Natural killer cell (primary cell): ENCODE data around the gene TUG1. TPM values are rescaled to one million over a fixed set of nuclear protein-coding genes. Genes with fewer than 3 reads are reported as not detected.

Experiments used
- ATAC-seq, 3 donors: fragments of 150-1000 bp in 2 of 3; fragments of 200-7000 bp in 1 of 3; cut with Tn5 transposase; 1 replicate in 1 of 3; 2 replicates in 2 of 3; pipeline ENCODE4 v1.10.0; 2021; ENCODE audit warnings: mild to moderate bottlenecking in 2 of 3, moderate library complexity in 2 of 3
- DNase-seq, 2 donors: peaks; one replicate each; pipeline versions ENCODE4 v3.0.0 to v3.0.0-alpha.2; 2013 to 2021; ENCODE audit warnings: mixed read lengths in 1 of 2
- H3K27ac ChIP-seq: one replicate; pipeline ENCODE4 v1.5.1; 2013; ENCODE audit warnings: mild to moderate bottlenecking, low read length
- H3K27me3 ChIP-seq: one replicate; pipeline ENCODE4 v1.6.1; 2013; ENCODE audit warnings: low read length; ENCODE audit not compliant: control insufficient read depth, insufficient read depth
- H3K36me3 ChIP-seq: one replicate; pipeline ENCODE4 v1.6.1; 2013; ENCODE audit warnings: low read length; ENCODE audit not compliant: control insufficient read depth, insufficient read depth
- H3K4me1 ChIP-seq: one replicate; pipeline ENCODE4 v1.6.1; 2013; ENCODE audit warnings: low read length; ENCODE audit not compliant: control insufficient read depth, insufficient read depth
- H3K4me3 ChIP-seq: one replicate; pipeline ENCODE4 v1.5.1; 2013; ENCODE audit warnings: low read length
- H3K9me3 ChIP-seq: one replicate; pipeline ENCODE4 v1.6.1; 2013; ENCODE audit warnings: low read length; ENCODE audit not compliant: control insufficient read depth, insufficient read depth
- H3K27ac Mint-ChIP-seq, 2 donors: one replicate each; pipeline ENCODE4 v1.8.0; 2022; ENCODE audit warnings: mild to moderate bottlenecking in 2 of 2, mixed read lengths in 2 of 2, moderate library complexity in 1 of 2
- H3K27me3 Mint-ChIP-seq, 2 donors: one replicate each; pipeline ENCODE4 v1.8.0; 2022; ENCODE audit warnings: low read depth in 2 of 2, mixed read lengths in 2 of 2
- H3K36me3 Mint-ChIP-seq: one replicate; pipeline ENCODE4 v1.8.0; 2022; ENCODE audit warnings: mixed read lengths
- H3K4me1 Mint-ChIP-seq, 2 donors: one replicate each; pipeline ENCODE4 v1.8.0; 2022; ENCODE audit warnings: mixed read lengths in 2 of 2
- H3K4me3 Mint-ChIP-seq: one replicate; pipeline ENCODE4 v1.8.0; 2022; ENCODE audit warnings: mild to moderate bottlenecking, moderate library complexity, mixed read lengths
- H3K9me3 Mint-ChIP-seq, 2 donors: one replicate each; pipeline ENCODE4 v1.8.0; 2022; ENCODE audit warnings: mixed read lengths in 2 of 2
- WGBS: methylation state at CpG from one replicate; pipeline ENCODE4 v1.1.7; 2013; ENCODE audit warnings: missing lambda C conversion rate; ENCODE audit not compliant: insufficient coverage; 5-methylcytosine and 5-hydroxymethylcytosine counted together
- intact Hi-C: fragments of 100-400 bp; cut with micrococcal nuclease; formaldehyde crosslinking; loops from one replicate; pipeline ENCODE4 v1.14.2; 2022
- total RNA-seq, 4 donors: library from RNA; stranded (reverse); fragments of 120-200 nt in 1 of 4; gene quantifications; one replicate each; pipeline versions ENCODE4 v1.2.3 to v1.2.4, GENCODE V29; 2013 to 2022
- TF ChIP-seq, protein P1 (sequence below): fragments of 200-600 bp; IDR thresholded peaks from one replicate; pipeline ENCODE4 v1.8.0; 2022; ENCODE audit warnings: antibody characterized with exemption

Gene TUG1
- total RNA-seq, 3 donors from 2014 or later (not counting 1 experiment from before 2014, with no cell fraction given) = 78.4 to 94.6 (median 80.9) TPM

DNA sequence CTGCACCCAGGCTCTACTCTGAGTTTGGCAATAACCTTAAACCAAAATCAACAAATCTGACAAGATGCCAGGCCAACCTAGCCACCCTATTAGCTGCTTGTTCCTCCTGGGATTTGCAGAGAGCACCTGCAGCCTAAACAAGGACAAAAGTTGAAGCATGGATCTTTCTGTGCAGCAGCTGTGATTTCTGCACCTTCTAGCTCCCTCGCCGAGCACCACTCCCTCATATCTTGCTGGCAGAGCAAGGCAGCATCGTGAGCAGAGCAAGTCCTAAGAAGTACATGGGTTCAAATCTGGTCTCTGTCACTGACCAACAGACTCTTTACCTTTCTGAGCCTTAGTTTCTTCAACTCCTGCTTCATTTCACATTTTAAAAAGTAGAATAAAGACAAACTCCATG is 38.8 kb upstream of the TUG1 start:
- Histone ChIP-seq H3K27me3 (no peaks in the 10 kb centered on the region), H3K36me3 (peaks cover 77% of the 10 kb centered on the region), H3K4me3 (no peak overlapping the region), H3K9me3 (no peaks in the 10 kb centered on the region), H3K27ac (no peak overlapping the region), H3K4me1 (no peaks in the 10 kb centered on the region)
- H3K36me3 Mint-ChIP-seq = peaks cover 33% of the 10 kb centered on the region
- intact Hi-C loops = no loop called here
- DNase-seq (no peak), ATAC-seq (no peak)
- H3K4me3 Mint-ChIP-seq = no peak overlapping the region
- H3K27ac Mint-ChIP-seq = no peak overlapping the region
- H3K27me3 Mint-ChIP-seq = no peaks in the 10 kb centered on the region
- whole genome bisulfite sequencing = 95% methylated on average over 3 of the region's 3 CpGs
- no peaks in the 10 kb centered on the region for H3K9me3 Mint-ChIP-seq
- peaks cover 0 to 4% of the 10 kb centered on the region in 2 donors for H3K4me1 Mint-ChIP-seq
- TF ChIP-seq, protein P1, sequence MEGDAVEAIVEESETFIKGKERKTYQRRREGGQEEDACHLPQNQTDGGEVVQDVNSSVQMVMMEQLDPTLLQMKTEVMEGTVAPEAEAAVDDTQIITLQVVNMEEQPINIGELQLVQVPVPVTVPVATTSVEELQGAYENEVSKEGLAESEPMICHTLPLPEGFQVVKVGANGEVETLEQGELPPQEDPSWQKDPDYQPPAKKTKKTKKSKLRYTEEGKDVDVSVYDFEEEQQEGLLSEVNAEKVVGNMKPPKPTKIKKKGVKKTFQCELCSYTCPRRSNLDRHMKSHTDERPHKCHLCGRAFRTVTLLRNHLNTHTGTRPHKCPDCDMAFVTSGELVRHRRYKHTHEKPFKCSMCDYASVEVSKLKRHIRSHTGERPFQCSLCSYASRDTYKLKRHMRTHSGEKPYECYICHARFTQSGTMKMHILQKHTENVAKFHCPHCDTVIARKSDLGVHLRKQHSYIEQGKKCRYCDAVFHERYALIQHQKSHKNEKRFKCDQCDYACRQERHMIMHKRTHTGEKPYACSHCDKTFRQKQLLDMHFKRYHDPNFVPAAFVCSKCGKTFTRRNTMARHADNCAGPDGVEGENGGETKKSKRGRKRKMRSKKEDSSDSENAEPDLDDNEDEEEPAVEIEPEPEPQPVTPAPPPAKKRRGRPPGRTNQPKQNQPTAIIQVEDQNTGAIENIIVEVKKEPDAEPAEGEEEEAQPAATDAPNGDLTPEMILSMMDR = no peak

DNA sequence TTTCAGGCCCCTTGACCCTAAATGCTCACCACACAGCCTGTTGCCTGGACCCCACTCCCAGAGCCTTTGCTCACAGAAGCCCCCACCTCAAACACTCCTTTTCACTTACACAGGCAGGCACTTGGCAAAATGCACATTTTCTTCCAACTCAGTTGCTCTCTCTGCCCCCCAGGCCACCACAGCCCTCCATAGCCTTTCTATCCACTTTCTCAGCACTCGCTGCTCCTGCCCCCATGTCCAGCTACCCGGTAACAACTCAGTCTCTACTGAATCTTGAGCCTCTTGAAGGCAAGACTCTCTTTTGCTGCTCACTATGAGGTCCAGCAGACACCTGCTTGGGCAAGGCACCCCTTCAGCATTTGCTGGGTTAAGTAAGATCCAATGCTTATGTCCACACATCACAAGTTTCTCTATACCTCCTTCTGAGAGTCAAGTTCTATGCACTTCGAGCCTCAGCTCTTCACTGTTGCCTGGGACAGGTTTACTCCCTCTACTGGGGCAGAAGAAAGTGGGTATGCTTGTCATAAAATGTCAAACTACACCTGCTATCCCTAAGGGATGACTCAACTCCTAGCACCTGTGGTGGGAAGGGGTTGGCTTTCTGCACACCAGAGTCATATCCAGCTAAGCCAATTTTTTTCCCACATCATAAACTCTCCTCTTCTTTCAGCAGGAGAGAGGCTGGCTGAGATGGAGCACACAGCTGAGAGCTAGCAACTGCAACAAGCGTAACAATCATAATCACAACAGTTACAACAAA is 37.3 kb upstream of the TUG1 start:
- no peaks in the 10 kb centered on the region for H3K4me1 ChIP-seq
- H3K4me3 ChIP-seq = no peak overlapping the region
- no peaks in the 10 kb centered on the region for H3K9me3 ChIP-seq
- intact Hi-C loops = no loop called here
- H3K36me3 ChIP-seq = peaks cover 86% of the 10 kb centered on the region
- no peak overlapping the region for H3K27ac ChIP-seq
- H3K27ac Mint-ChIP-seq = no peak overlapping the region
- H3K4me1 Mint-ChIP-seq = peaks cover 0 to 4% of the 10 kb centered on the region in 2 donors
- DNase-seq (no peak), ATAC-seq (no peak)
- H3K27me3 Mint-ChIP-seq = no peaks in the 10 kb centered on the region
- TF ChIP-seq, protein P1 = no peak
- H3K36me3 Mint-ChIP-seq = peaks cover 37% of the 10 kb centered on the region
- H3K9me3 Mint-ChIP-seq = no peaks in the 10 kb centered on the region
- whole genome bisulfite sequencing = 97% methylated on average over 2 of the region's 4 CpGs
- H3K4me3 Mint-ChIP-seq = no peak overlapping the region
- H3K27me3 ChIP-seq = no peaks in the 10 kb centered on the region

DNA sequence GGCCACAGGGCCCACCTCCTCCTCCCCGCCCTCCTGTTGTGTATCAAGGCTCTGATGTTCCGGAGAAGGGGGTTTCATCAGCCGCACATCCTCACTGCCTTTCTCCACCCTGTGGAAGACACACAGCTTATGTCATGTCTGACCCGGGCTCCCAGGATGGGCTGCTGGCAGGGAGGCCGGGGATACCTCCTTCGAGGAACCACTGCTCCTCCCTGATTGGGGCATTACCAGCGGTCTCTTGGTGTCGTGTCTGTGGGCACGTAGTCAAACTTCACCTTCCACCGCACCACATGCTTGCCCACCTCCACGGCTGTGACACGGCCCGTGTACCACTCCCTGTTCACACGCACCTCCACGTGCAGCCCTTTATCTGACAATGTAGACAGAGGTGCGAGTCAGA is 36.4 kb upstream of the TUG1 start:
- WGBS = 96% methylated on average over 16 of the region's 16 CpGs
- H3K9me3 Mint-ChIP-seq = no peaks in the 10 kb centered on the region
- no peak for ATAC-seq

More for the DNA sequence above, 36.4 kb upstream of the TUG1 start:
- Mint-ChIP-seq H3K27me3 (no peaks in the 10 kb centered on the region), H3K36me3 (peaks cover 37% of the 10 kb centered on the region), H3K4me1 (peaks cover 0 to 4% of the 10 kb centered on the region in 2 donors), H3K4me3 (no peak overlapping the region), H3K27ac (no peak overlapping the region)
- intact Hi-C loops = no loop called here
- Histone ChIP-seq H3K27me3 (no peaks in the 10 kb centered on the region), H3K4me1 (no peaks in the 10 kb centered on the region), H3K4me3 (no peak overlapping the region), H3K9me3 (no peaks in the 10 kb centered on the region), H3K27ac (no peak overlapping the region), H3K36me3 (peaks cover 87% of the 10 kb centered on the region)
- TF ChIP-seq, protein P1 = no peak
- DNase-seq = no peak
